Stimulated activated CD8-positive, alpha-beta memory T cell treated with anti-CD3 and anti-CD28 coated beads, Interleukin-7, amount 100 ng/mL, for 4 hours (primary cell): ENCODE results near the gene CDO1.
A peak's percentile ranks its signal among the peaks of the same experiment; 100 is the strongest.

Experiments used
- DNase-seq, 2 donors: peaks; one replicate each; pipeline ENCODE4 v3.0.0-alpha.2; 2020; ENCODE audit warnings: low read depth in 2 of 2

CDO1 gene

GRCh38 chr5:115816226-115817081 lies at the start of gene CDO1:
TSS of gene CDO1 (minus strand) at chr5:115816659. CDS start at chr5:115816397, 262 bp downstream.
- DNase-seq: no peak

DNA sequence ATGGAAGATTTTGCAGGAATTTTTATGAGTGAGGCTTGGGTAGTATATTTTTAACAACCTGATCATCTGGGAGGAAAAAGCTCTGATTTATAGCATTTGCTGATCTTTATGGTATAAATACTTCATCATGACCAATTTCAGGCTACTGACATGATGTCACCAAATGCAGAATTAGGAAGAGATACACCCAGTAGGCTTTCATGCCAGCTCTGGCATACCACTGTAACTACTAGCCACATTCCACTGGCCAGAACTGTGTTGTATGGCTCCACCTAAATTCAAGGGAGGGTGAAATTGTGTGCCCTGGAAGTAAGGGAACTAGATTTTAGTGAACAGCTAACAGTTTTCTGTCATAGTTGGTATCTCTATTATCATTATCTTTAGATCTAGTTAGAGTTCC lies 42.9 kb upstream of the CDO1 start:
- no peak for DNase-seq

GRCh38 chr5:115858396-115858795 lies 41.9 kb upstream of the CDO1 start:
- no peak for DNase-seq

- DNase-seq: no peak
Observed at GRCh38 chr5:115857626-115858349, 41.3 kb upstream of the CDO1 start.

DNA sequence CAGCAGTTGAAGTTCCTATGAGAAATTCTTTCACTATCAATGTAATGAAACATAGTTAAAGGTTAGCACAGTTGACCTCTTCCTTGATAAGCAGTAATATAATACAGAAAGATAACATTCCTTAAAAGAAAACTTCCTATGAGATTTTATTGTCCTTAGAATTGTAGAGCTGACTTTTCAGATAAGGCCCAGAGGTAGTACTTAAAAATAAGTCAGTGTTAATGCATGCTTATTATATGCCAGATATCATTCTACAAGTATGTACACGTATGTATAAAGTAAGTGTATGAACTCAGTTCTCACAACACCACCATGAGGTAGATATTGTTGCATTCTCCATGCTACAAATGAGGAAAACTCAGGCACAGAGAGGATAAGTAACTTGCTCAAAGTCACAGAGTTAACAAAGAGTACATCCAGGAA lies 40.6 kb upstream of the CDO1 start:
- DNase-seq: no peak

GRCh38 chr5:115855959-115856358 lies 39.5 kb upstream of the CDO1 start:
- no peak for DNase-seq

GRCh38 chr5:115854139-115854538 lies 37.7 kb upstream of the CDO1 start:
- no peak for DNase-seq

GRCh38 chr5:115850744-115851416 lies 34.4 kb upstream of the CDO1 start:
- no peak for DNase-seq

DNA sequence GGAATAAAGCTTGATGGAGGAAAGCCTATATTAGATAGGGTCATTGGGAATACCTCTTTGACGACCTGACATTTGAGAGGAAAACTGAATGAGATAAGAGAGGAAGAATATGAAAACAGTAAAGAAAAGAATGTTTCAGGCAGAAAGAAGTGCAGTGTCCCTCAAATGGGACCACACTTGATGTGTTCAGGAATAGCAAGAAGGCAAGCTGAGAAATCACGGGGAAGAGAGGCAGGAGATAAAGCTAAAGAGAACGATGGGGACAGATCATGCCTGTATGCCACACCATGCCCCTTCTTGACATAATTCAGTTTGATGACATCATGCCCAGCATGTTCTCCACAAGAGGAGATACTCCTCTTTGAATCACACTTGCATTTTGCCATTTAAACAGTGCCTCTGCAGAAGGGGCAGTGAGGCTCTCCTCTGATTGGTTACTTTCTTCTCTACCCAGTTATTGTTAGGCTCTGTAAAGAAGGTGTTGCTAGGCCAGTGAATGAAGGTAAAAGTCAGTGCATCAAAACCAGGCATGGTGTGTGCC lies 32.9 kb upstream of the CDO1 start:
- no peak for DNase-seq

- DNase-seq: no peak
Observed at GRCh38 chr5:115847290-115847689, 30.8 kb upstream of the CDO1 start.

DNA sequence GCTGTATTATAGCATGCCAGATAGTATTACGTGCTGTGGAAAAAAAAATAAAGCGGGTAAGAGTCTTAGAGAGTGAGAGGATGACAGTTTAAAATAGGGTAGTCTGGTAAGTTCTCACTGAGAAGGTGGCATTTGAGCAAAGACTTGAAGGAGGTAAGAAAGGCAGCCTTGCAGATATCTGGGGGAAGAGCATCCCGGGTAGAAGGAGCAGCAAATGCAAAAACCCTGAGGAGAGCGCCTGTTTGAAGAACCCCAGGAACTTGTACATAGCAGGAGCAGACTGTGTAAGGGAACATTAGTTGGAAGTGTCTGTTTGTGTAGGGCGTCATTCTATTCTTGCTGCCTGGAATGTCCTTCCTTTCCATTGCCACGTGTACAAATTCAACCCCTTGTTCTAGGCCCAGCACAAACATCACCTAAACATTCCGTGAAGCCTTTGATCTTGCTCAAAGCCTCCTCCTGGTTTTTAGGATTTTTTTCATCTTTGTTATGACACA lies 27.9 kb upstream of the CDO1 start:
- DNase-seq: no peak

GRCh38 chr5:115843444-115844130 lies 27.1 kb upstream of the CDO1 start:
- DNase-seq: no peak

- no peak for DNase-seq
Observed at GRCh38 chr5:115842952-115843351, 26.5 kb upstream of the CDO1 start.

DNA sequence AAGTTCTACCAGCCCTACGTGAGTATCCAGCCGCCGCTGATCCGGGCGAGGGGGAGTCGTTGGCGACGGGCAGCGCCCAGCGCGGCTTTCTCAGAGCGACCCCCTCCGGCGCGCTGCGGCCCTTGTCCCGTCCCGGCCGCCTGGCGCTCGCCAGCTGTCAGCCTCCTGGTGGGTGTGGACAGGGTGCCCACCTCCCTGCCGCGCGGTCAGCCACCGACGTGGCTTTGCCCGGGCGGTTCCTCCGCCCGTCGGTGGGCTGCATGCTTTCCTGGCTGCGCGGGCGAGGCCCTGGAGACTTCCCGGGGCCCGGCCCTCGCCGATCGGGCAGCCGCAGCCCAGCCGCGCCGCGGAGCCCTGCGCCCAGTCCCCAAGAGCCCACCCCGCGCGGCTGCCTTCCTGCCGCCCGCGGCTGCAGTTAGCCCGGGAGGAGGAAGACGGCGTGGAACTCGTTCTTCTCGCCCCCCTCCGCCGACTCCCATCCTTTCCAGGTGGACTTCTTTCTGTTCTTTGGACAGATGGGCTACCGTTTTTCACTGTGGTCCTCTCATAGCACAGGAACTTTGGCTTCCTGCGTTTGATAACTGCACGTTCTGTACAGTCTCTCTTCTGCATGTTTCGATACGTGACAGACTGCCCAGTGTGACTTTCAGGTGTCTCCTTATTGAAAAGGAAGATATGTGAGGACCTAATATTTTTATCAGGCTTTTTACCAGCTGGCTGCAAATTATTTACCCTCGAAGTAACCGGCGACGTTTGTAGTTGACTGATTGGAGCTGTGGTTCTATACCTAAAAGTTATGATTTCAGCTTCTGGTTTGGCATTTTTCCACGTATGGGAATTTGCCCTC lies 25.9 kb upstream of the CDO1 start:
- no peak for DNase-seq

- DNase-seq: peak; percentile 82 to 88
Observed at GRCh38 chr5:115841382-115842088, 25.1 kb upstream of the CDO1 start, which contains the start of the genes AP3S1 and ATG12. TSS of gene AP3S1 (plus strand) at chr5:115841935. CDS start at chr5:115842038, 103 bp downstream. TSS of gene ATG12 (minus strand) at chr5:115841565. CDS start at chr5:115841552, 13 bp downstream.

DNA sequence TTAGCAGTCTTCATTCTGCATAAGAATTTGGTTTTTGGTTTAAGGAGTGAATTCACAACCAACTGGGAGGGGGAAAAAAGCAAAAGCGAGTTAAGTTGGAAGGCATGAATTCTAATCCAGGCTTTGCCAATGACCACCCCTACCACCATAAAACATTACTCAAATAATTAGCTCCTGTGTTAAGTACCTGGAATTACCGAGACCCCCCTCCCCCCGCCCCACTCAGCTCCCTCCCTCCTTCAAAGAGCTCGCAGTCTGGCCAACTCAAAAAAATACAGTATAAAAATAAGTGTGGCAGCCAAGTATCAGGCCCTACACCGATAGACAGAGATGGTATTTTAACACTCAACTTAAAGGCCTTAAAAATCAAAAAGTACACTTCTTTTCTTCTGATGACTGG lies 24.4 kb upstream of the CDO1 start:
- DNase-seq: no peak

- DNase-seq: no peak
Observed at GRCh38 chr5:115838885-115839518, 22.5 kb upstream of the CDO1 start.

DNA sequence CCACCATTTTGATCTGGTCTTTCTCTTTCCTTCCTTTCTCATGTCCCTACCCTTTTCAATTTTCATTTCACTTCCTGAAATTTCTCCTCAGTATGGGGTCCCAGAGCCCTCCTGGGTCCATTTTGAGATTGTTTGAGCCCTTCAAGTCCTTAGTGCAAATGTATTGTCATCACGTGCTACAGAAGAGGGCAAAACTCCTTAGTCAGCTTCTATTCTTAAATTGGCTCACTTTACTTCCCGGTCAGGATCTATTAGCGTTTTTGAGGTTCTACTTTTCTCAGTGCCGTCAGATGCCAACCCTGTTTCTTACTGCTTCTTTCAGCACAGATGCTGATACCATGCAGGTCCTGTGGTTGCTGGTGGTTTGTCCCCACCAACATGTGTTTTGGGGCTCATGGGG lies 19.0 kb upstream of the CDO1 start:
- no peak for DNase-seq

DNA sequence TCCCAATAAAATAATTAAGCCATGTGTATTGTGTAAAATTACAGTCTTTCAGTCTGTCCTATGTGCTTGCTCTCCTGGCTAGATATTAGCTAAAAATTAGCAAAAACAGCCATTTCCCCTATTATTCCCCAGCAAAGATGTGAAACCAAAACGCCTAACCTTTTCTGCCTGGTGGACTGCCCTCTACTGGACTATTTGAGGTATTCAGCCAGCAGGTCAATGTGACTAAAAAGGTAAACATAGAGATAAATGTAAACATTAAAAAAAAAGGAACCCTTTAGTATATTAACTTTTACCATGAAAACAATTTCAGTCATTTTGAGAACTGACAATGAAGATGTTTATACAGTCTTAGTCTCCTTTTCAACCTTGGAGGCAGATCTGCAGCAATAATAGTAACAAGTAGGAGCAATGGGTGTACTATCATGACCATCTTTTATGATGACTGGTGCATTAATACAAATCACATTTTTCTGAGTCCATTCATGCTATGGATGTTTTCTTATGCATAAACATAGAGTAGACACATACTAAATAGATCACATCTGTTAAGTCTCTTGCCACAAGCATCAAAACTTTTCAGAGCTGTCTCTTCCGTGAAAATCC lies 14.8 kb upstream of the CDO1 start:
- DNase-seq: peak in 1 of 2 donors; percentile 9
